H9 (cell line): Measurements from ENCODE around the gene ERI3. TPM values are rescaled to one million over a fixed set of nuclear protein-coding genes. Genes with fewer than 3 reads are reported as not detected.

Experiments
- DNase-seq: peaks from one replicate; pipeline ENCODE4 v3.0.0-alpha.2; 2017
- H2AFZ ChIP-seq: one replicate; pipeline ENCODE4 v1.6.1; 2013; ENCODE audit warnings: mild to moderate bottlenecking, low read length, control low read depth, moderate library complexity
- H2AK5ac ChIP-seq: 2 replicates; pipeline ENCODE4 v1.6.1; 2013; ENCODE audit warnings: low read length, control low read depth, mixed read lengths; ENCODE audit not compliant: insufficient read length
- H2BK120ac ChIP-seq: one replicate; pipeline ENCODE4 v1.6.1; 2013; ENCODE audit warnings: low read depth, mild to moderate bottlenecking, low read length, control low read depth, inconsistent platforms; ENCODE audit not compliant: poor library complexity, severe bottlenecking
- H2BK12ac ChIP-seq: 2 replicates; pipeline ENCODE4 v1.6.1; 2013; ENCODE audit warnings: low read length, control low read depth, mixed read lengths, low read depth; ENCODE audit not compliant: insufficient read length
- H2BK15ac ChIP-seq: 2 replicates; pipeline ENCODE4 v1.6.1; 2013; ENCODE audit warnings: low read depth, low read length, control low read depth
- H2BK20ac ChIP-seq: one replicate; pipeline ENCODE4 v1.6.1; 2013; ENCODE audit warnings: low read depth, mild to moderate bottlenecking, low read length, control low read depth, inconsistent platforms; ENCODE audit not compliant: poor library complexity, severe bottlenecking
- H2BK5ac ChIP-seq: 2 replicates; pipeline ENCODE4 v1.6.1; 2013; ENCODE audit warnings: low read length, control low read depth, mixed read lengths; ENCODE audit not compliant: insufficient read length
- H3K14ac ChIP-seq: 2 replicates; pipeline ENCODE4 v1.6.1; 2013; ENCODE audit warnings: low read length, control low read depth; ENCODE audit not compliant: insufficient read depth
- H3K18ac ChIP-seq: 2 replicates; pipeline ENCODE4 v1.6.1; 2013; ENCODE audit warnings: low read depth, mild to moderate bottlenecking, mixed read lengths, low read length, control low read depth; ENCODE audit not compliant: insufficient read length
- H3K23ac ChIP-seq: 2 replicates; pipeline ENCODE4 v1.6.1; 2013; ENCODE audit warnings: low read length, control low read depth, mixed read lengths, low read depth; ENCODE audit not compliant: insufficient read length
- H3K23me2 ChIP-seq: 2 replicates; pipeline ENCODE4 v1.6.1; 2013; ENCODE audit warnings: low read depth, mild to moderate bottlenecking, mixed read lengths, low read length, control low read depth; ENCODE audit not compliant: insufficient read length, poor library complexity, severe bottlenecking
- H3K27ac ChIP-seq: 2 replicates; pipeline ENCODE4 v1.5.1; 2013; ENCODE audit warnings: low read length, control low read depth, mixed read lengths, low read depth; ENCODE audit not compliant: insufficient read length
- H3K27me3 ChIP-seq: 2 replicates; pipeline ENCODE4 v1.6.1; 2013; ENCODE audit warnings: low read length, control low read depth, inconsistent platforms; ENCODE audit not compliant: insufficient read depth
- H3K4ac ChIP-seq: 2 replicates; pipeline ENCODE4 v1.6.1; 2013; ENCODE audit warnings: low read depth, mild to moderate bottlenecking, control low read depth, inconsistent platforms, low read length, moderate library complexity
- H3K4me1 ChIP-seq: 2 replicates; pipeline ENCODE4 v1.6.1; 2013; ENCODE audit warnings: low read length, control low read depth, inconsistent platforms; ENCODE audit not compliant: insufficient read depth
- H3K4me2 ChIP-seq: 2 replicates; pipeline ENCODE4 v1.6.1; 2013; ENCODE audit warnings: low read length, control low read depth, mixed read lengths; ENCODE audit not compliant: insufficient read length, insufficient read depth
- H3K56ac ChIP-seq: 2 replicates; pipeline ENCODE4 v1.6.1; 2013; ENCODE audit warnings: low read depth, mild to moderate bottlenecking, mixed read lengths, low read length, control low read depth; ENCODE audit not compliant: insufficient read length
- H3K79me1 ChIP-seq: 2 replicates; pipeline ENCODE4 v1.6.1; 2013; ENCODE audit warnings: low read depth, mild to moderate bottlenecking, moderate library complexity, low read length, control low read depth, inconsistent platforms; ENCODE audit not compliant: insufficient read depth, poor library complexity, severe bottlenecking
- H3K79me2 ChIP-seq: 2 replicates; pipeline ENCODE4 v1.6.1; 2013; ENCODE audit warnings: low read length, control low read depth, inconsistent platforms; ENCODE audit not compliant: insufficient read depth
- H3K9ac ChIP-seq: 2 replicates; pipeline ENCODE4 v1.6.1; 2013; ENCODE audit warnings: low read length, control low read depth, mixed read lengths; ENCODE audit not compliant: insufficient read length; ENCODE audit errors: extremely low read depth
- H3K9me3 ChIP-seq: one replicate; pipeline ENCODE4 v1.6.1; 2013; ENCODE audit warnings: low read depth, low read length, inconsistent platforms; ENCODE audit not compliant: control insufficient read depth
- H3T11ph ChIP-seq: one replicate; pipeline ENCODE4 v1.6.1; 2013; ENCODE audit warnings: mild to moderate bottlenecking, low read length, control low read depth, inconsistent platforms
- H4K20me1 ChIP-seq: one replicate; pipeline ENCODE4 v1.6.1; 2013; ENCODE audit not compliant: control insufficient read depth, insufficient read length, insufficient read depth
- H4K5ac ChIP-seq: 2 replicates; pipeline ENCODE4 v1.6.1; 2013; ENCODE audit warnings: low read depth, mild to moderate bottlenecking, mixed read lengths, low read length, control low read depth; ENCODE audit not compliant: insufficient read length
- H4K8ac ChIP-seq: replicated peaks from 2 replicates; pipeline ENCODE4 v1.6.1; 2013; ENCODE audit warnings: low read length, control low read depth, mixed read lengths, low read depth; ENCODE audit not compliant: insufficient read length
- H4K91ac ChIP-seq: 2 replicates; pipeline ENCODE4 v1.6.1; 2013; ENCODE audit warnings: low read depth, mild to moderate bottlenecking, moderate library complexity, mixed read lengths, low read length, control low read depth; ENCODE audit not compliant: insufficient read length
- H3K27ac Mint-ChIP-seq, 3 experiments: 2 replicates in 2 of 3; 3 replicates in 1 of 3; pipeline ENCODE4 v1.8.0; 2020 to 2021; ENCODE audit warnings: mixed read lengths in 3 of 3, mild to moderate bottlenecking in 1 of 3, moderate library complexity in 1 of 3
- H3K27me3 Mint-ChIP-seq: 2 replicates; pipeline ENCODE4 v1.8.0; 2021; ENCODE audit warnings: low read depth, mild to moderate bottlenecking, moderate library complexity, mixed read lengths
- H3K36me3 Mint-ChIP-seq, 3 experiments: 2 replicates in 2 of 3; 3 replicates in 1 of 3; pipeline ENCODE4 v1.8.0; 2020 to 2021; ENCODE audit warnings: low read depth in 3 of 3, mixed read lengths in 3 of 3; ENCODE audit not compliant: insufficient read depth in 1 of 3
- H3K4me1 Mint-ChIP-seq, 2 experiments: 2 replicates each; pipeline ENCODE4 v1.8.0; 2020; ENCODE audit warnings: mixed read lengths in 2 of 2
- H3K4me3 Mint-ChIP-seq, 2 experiments: 2 replicates in 1 of 2; 3 replicates in 1 of 2; pipeline ENCODE4 v1.8.0; 2020 to 2021; ENCODE audit warnings: mild to moderate bottlenecking in 2 of 2, mixed read lengths in 2 of 2, moderate library complexity in 1 of 2
- H3K9me3 Mint-ChIP-seq, 2 experiments: 2 replicates in 1 of 2; 3 replicates in 1 of 2; pipeline ENCODE4 v1.8.0; 2020; ENCODE audit warnings: mild to moderate bottlenecking in 2 of 2, mixed read lengths in 2 of 2, moderate library complexity in 1 of 2
- CTCF ChIP-seq: fragments of 200-600 bp; sonication (generic); conservative IDR thresholded peaks from 3 replicates; pipeline ENCODE4 v1.8.0; 2021; ENCODE audit warnings: antibody characterized with exemption, mild to moderate bottlenecking
- WGBS: extraction: QIAGEN DNeasy Blood & Tissue Kit; methylation state at CpG from one replicate; pipeline ENCODE4 v1.1.7; 2013; ENCODE audit warnings: missing lambda C conversion rate, low lambda C conversion rate, mixed read lengths; ENCODE audit not compliant: insufficient read length; ENCODE audit errors: extremely low coverage; 5-methylcytosine and 5-hydroxymethylcytosine counted together
- total RNA-seq: library from RNA; stranded (reverse); gene quantifications from 2 replicates; pipeline ENCODE4 v1.2.1, GENCODE V29; 2021

The ERI3 gene
- total RNA-seq, 1 experiment from 2014 or later: 61.6 TPM

DNA sequence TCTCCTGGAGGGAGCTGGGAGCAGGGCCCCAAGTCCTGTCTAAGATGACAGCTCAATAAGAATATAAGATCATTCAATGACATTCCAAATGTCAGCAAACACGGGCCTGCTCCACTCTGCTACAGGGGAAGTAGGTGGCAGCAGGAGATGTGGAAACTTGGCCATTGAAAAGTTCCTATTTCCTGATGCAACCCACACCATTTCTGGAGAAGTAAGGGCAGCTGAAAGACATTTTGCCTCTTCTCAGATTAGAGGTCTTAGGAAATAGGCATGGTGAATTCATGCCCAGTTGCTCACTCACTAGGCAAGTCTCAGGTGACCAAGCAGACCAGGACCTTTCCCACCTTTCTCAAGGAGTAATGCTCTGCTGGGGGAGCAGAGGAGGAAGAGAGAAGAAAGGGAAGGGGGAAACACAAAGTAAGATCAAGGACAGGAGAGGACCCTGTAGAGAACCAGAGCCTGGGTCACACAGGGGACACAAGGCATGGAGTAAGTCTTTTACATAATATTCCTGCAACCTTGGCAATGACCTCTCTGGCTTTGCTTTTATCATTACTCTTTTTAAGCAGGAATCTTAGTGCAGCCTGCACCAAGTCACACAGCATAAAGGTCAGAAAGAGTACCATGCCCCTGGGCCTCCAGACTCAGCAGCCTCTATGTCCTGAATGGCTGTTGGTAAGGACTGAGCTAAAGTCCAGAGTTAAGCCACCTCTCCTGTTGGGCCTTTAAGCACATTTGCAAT lies 72.9 kb downstream of the ERI3 start:
- Histone ChIP-seq H3K56ac (no peak overlapping the region), H2BK20ac (no peak overlapping the region), H3K14ac (no peak overlapping the region), H3K27me3 (no peaks in the 10 kb centered on the region), H2BK5ac (no peak overlapping the region), H4K91ac (no peak overlapping the region), H2AFZ (no peak overlapping the region), H3K18ac (no peak overlapping the region), H4K8ac (no peak overlapping the region), H3K23me2 (no peaks in the 10 kb centered on the region), H3K27ac (no peak overlapping the region), H3K23ac (no peak overlapping the region), H3T11ph (no peak overlapping the region), H2BK15ac (no peak overlapping the region), H3K9ac (no peak overlapping the region), H3K9me3 (no peaks in the 10 kb centered on the region), H2AK5ac (no peak overlapping the region), H4K5ac (no peak overlapping the region), H3K4me2 (no peak overlapping the region), H4K20me1 (no peaks in the 10 kb centered on the region), H2BK120ac (no peak overlapping the region), H3K79me1 (no peaks in the 10 kb centered on the region), H3K4me1 (no peaks in the 10 kb centered on the region; the same call in 1 of the 2 replicates), H3K4ac (no peak overlapping the region), H3K79me2 (no peaks in the 10 kb centered on the region), H2BK12ac (no peak overlapping the region)
- H3K27me3 Mint-ChIP-seq: no peaks in the 10 kb centered on the region
- H3K27ac Mint-ChIP-seq: no peak overlapping the region
- TF ChIP-seq CTCF: no peak
- H3K4me3 Mint-ChIP-seq: no peak overlapping the region
- DNase-seq: no peak
- peaks cover 0 to 3% of the 10 kb centered on the region in 2 experiments; a peak in 1 of 4 replicates for H3K4me1 Mint-ChIP-seq
- H3K9me3 Mint-ChIP-seq: no peaks in the 10 kb centered on the region
- WGBS: no CpG with 5 or more reads among the region's 1 CpG
- peaks cover 5 to 19% (median 6%) of the 10 kb centered on the region in 3 experiments; a peak in 6 of 7 replicates for H3K36me3 Mint-ChIP-seq
